Endothelial cell of umbilical vein (primary cell): ENCODE data around the gene CLEC4M. TPM values are rescaled to one million over a fixed set of nuclear protein-coding genes. Genes with fewer than 3 reads are reported as not detected.

Experiments used
- BruUV-seq: library from RNA; stranded (reverse); fragments of 400-500 nt; replicated peaks from 2 replicates; lab custom pipeline; 2021; lab: Mats Ljungman, UMichigan
- CTCF ChIA-PET: fragments of 300-600, 350-600 bp; sonication (Branson Sonifier 250); formaldehyde crosslinking; loops from one replicate; lab custom pipeline; 2021; ENCODE audit warnings: antibody characterized with exemption, inconsistent platforms; lab: Charles Lee
- POLR2A ChIA-PET: fragments of 300-600, 350-600 bp; sonication (Branson Sonifier 250); formaldehyde crosslinking; loops from one replicate; lab custom pipeline; 2021; ENCODE audit warnings: antibody characterized with exemption, inconsistent platforms; lab: Charles Lee
- DNase-seq: peaks from one replicate; pipeline ENCODE4 v3.0.0-alpha.2; 2011; ENCODE audit warnings: low read depth, low spot score
- FAIRE-seq: peaks from 2 replicates; lab custom pipeline; 2011; peaks lifted over from hg19 to GRCh38; lab: Jason Lieb, UNC
- H2AFZ ChIP-seq: 2 replicates; pipeline ENCODE4 v1.6.0; 2012; ENCODE audit warnings: low read depth, low read length, control low read depth, inconsistent platforms
- H3K27ac ChIP-seq: 2 replicates; pipeline ENCODE4 v1.5.1; 2011; ENCODE audit warnings: low read depth, mild to moderate bottlenecking, control low read depth, low read length, moderate library complexity; ENCODE audit not compliant: insufficient read depth
- H3K27me3 ChIP-seq, 2 experiments: 2 replicates each; pipeline versions ENCODE4 v1.6.0 to v1.6.1; 2011; ENCODE audit warnings: low read length in 2 of 2, mixed read lengths in 1 of 2; ENCODE audit not compliant: control insufficient read depth in 2 of 2, insufficient read depth in 2 of 2
- H3K36me3 ChIP-seq, 2 experiments: 2 replicates in 1 of 2; 3 replicates in 1 of 2; pipeline ENCODE4 v1.5.1; 2011; ENCODE audit warnings: low read length in 2 of 2, mild to moderate bottlenecking in 1 of 2, moderate library complexity in 1 of 2; ENCODE audit not compliant: control insufficient read depth in 2 of 2, insufficient read depth in 2 of 2; ENCODE audit errors: extremely low read depth in 1 of 2
- H3K4me1 ChIP-seq: 3 replicates; pipeline ENCODE4 v1.5.1; 2011; ENCODE audit warnings: mild to moderate bottlenecking, low read length; ENCODE audit not compliant: control insufficient read depth, insufficient read depth; ENCODE audit errors: extremely low read depth
- H3K4me2 ChIP-seq: 2 replicates; pipeline ENCODE4 v1.6.1; 2011; ENCODE audit warnings: low read length, control low read depth, mixed read lengths; ENCODE audit not compliant: insufficient read depth
- H3K4me3 ChIP-seq, 3 experiments: fragments of 200-600 bp in 1 of 3; sonication (generic), shearing (Covaris generic) in 1 of 3; replicated peaks in 1 of 3; 2 replicates each; pipeline ENCODE4 v1.5.1; 2011 to 2016; ENCODE audit warnings: control low read depth in 3 of 3, low read length in 3 of 3, mild to moderate bottlenecking in 2 of 3, inconsistent platforms in 1 of 3, low read depth in 1 of 3, moderate library complexity in 1 of 3; ENCODE audit not compliant: insufficient read depth in 1 of 3
- H3K79me2 ChIP-seq: 2 replicates; pipeline ENCODE4 v1.6.0; 2012; ENCODE audit warnings: low read length, inconsistent platforms; ENCODE audit not compliant: control insufficient read depth, insufficient read depth
- H3K9ac ChIP-seq: replicated peaks from 2 replicates; pipeline ENCODE3; 2011; ENCODE audit warnings: low read length, control low read depth; ENCODE audit not compliant: insufficient read depth; ENCODE audit errors: extremely low read depth
- H3K9me1 ChIP-seq: replicated peaks from 3 replicates; pipeline ENCODE4 v1.6.0; 2011; ENCODE audit warnings: mild to moderate bottlenecking, low read length; ENCODE audit not compliant: control insufficient read depth, insufficient read depth; ENCODE audit errors: extremely low read depth
- H3K9me3 ChIP-seq: replicated peaks from 2 replicates; pipeline ENCODE4 v1.5.1; 2012; ENCODE audit warnings: low read length, inconsistent platforms; ENCODE audit not compliant: control insufficient read depth, insufficient read depth
- H4K20me1 ChIP-seq: replicated peaks from 2 replicates; pipeline ENCODE3; 2011; ENCODE audit warnings: mild to moderate bottlenecking, low read length; ENCODE audit not compliant: control insufficient read depth, insufficient read depth; ENCODE audit errors: extremely low read depth
- CTCF ChIP-seq, 2 donors: IDR thresholded peaks; 1 replicate in 1 of 2; 2 replicates in 1 of 2; pipeline ENCODE4 v1.5.1; 2011; ENCODE audit warnings: low read length in 2 of 2, mild to moderate bottlenecking in 2 of 2, moderate library complexity in 2 of 2, control low read depth in 1 of 2, inconsistent platforms in 1 of 2, low read depth in 1 of 2; ENCODE audit not compliant: insufficient read depth in 1 of 2; ENCODE audit errors: extremely low read depth in 1 of 2
- EZH2 ChIP-seq: IDR thresholded peaks from 2 replicates; pipeline ENCODE4 v1.6.1; 2012; ENCODE audit warnings: borderline replicate concordance, low read depth, mild to moderate bottlenecking, moderate library complexity, low read length, inconsistent platforms; ENCODE audit not compliant: severe bottlenecking
- FOS ChIP-seq: IDR thresholded peaks from 2 replicates; pipeline ENCODE4 v1.6.1; 2011; ENCODE audit warnings: mild to moderate bottlenecking, low read length, moderate library complexity, borderline replicate concordance; ENCODE audit not compliant: insufficient read depth
- GATA2 ChIP-seq: IDR thresholded peaks from 2 replicates; pipeline ENCODE4 v1.7.0; 2011; ENCODE audit warnings: low read depth, mild to moderate bottlenecking, moderate library complexity, mixed read lengths, low read length; ENCODE audit not compliant: insufficient read length, insufficient read depth
- JUN ChIP-seq: IDR thresholded peaks from 2 replicates; pipeline ENCODE4 v1.6.1; 2011; ENCODE audit warnings: borderline replicate concordance, low read depth; ENCODE audit not compliant: insufficient read length, insufficient read depth
- MAX ChIP-seq: IDR thresholded peaks from 2 replicates; pipeline ENCODE4 v1.6.1; 2011; ENCODE audit not compliant: insufficient read depth, insufficient read length
- MYC ChIP-seq: IDR thresholded peaks from one replicate; pipeline ENCODE4 v1.6.1; 2011; ENCODE audit warnings: mild to moderate bottlenecking, low read depth, low read length
- POLR2A ChIP-seq: IDR thresholded peaks from 2 replicates; pipeline ENCODE4 v1.6.1; 2012; ENCODE audit warnings: low read depth, mild to moderate bottlenecking, control low read depth, low read length
- POLR2AphosphoS5 ChIP-seq: IDR thresholded peaks from 2 replicates; pipeline ENCODE4 v1.6.1; 2012; ENCODE audit warnings: low read depth, mild to moderate bottlenecking, control low read depth, low read length, moderate library complexity; ENCODE audit not compliant: insufficient read depth
- dilution Hi-C: fragments of 300-500 bp; cut with MboI; formaldehyde crosslinking; loops from one replicate; pipeline ENCODE4 v1.15.0; 2019; ENCODE audit warnings: low sequenced_read_pairs; ENCODE audit not compliant: extremely low pct_ligation_motif_present
- intact Hi-C: fragments of 100-400 bp; cut with micrococcal nuclease; formaldehyde crosslinking; loops from one replicate; pipeline ENCODE4 v1.10.0; 2022
- polyA plus RNA-seq, 4 experiments: library from polyadenylated mRNA; depleted of rRNA in 3 of 4; stranded (reverse) in 3 of 4; unstranded in 1 of 4; fragments of >200 nt; gene quantifications; 2 replicates each; pipeline versions ENCODE4 v1.2.1 to v1.2.3, GENCODE V29; 2011 to 2012; ENCODE audit warnings: missing spikeins in 1 of 4
- total RNA-seq: library from RNA; stranded (reverse); gene quantifications from 2 replicates; pipeline ENCODE4 v1.2.3, GENCODE V29; 2021

The CLEC4M gene
- total and polyA plus RNA-seq, 2 donors (not counting 3 experiments of a cell fraction or from before 2014, with no cell fraction given) = 0.46 to 1.0 TPM

GRCh38 chr19:7766535-7766934 is 3.5 kb downstream of the CLEC4M start:
- dilution Hi-C loops (no loop called here), intact Hi-C loops (no loop called here)
- Histone ChIP-seq H3K4me3 (no peak overlapping the region), H3K27me3 (no peaks in the 10 kb centered on the region), H2AFZ (no peak overlapping the region), H3K27ac (no peak overlapping the region), H3K79me2 (no peaks in the 10 kb centered on the region), H3K4me2 (no peak overlapping the region), H3K4me1 (no peaks in the 10 kb centered on the region), H3K9me1 (no peaks in the 10 kb centered on the region), H3K9ac (no peak overlapping the region), H3K9me3 (no peaks in the 10 kb centered on the region), H4K20me1 (no peaks in the 10 kb centered on the region), H3K36me3 (no peaks in the 10 kb centered on the region)
- ChIA-PET CTCF (no interaction called here), POLR2A (no interaction called here)
- BruUV-seq = no TSS peak
- DNase-seq (no peak), FAIRE-seq (no peak)
- TF ChIP-seq FOS (no peak), MAX (no peak), EZH2 (no peak), JUN (no peak), MYC (no peak), CTCF (IDR thresholded peaks at IDR 0.05; ENCODE audit: extremely low read depth in 1 of 2, insufficient read depth in 1 of 2, low read depth in 1 of 2, low read length in 2 of 2) (no peak), POLR2AphosphoS5 (no peak), POLR2A (no peak), GATA2 (no peak)
